Ovary (tissue), 9 donors: ENCODE data around the gene RIN2. TPM values are rescaled to one million over a fixed set of nuclear protein-coding genes. Genes with fewer than 3 reads are reported as not detected.
"Not testable (repeated sequence)": the region's sequence is repeated elsewhere in the genome, so short reads cannot be mapped to it uniquely, and the experiment has no call there.

ENCODE experiments used
- DNase-seq, 5 donors: peaks; one replicate each; pipeline ENCODE4 v3.0.0-alpha.2; 2019 to 2020
- H3K27ac ChIP-seq, 2 donors: fragments of 200-600 bp; one replicate each; pipeline versions ENCODE4 v1.5.1 to v1.8.0; 2019 to 2022
- H3K27me3 ChIP-seq: fragments of 200-600 bp; one replicate; pipeline ENCODE4 v1.8.0; 2022
- H3K36me3 ChIP-seq: fragments of 200-600 bp; sonication (generic); one replicate; pipeline ENCODE4 v1.5.1; 2019
- H3K4me1 ChIP-seq: one replicate; pipeline ENCODE4 v1.8.1; 2013; ENCODE audit warnings: mild to moderate bottlenecking, moderate library complexity; ENCODE audit not compliant: insufficient read depth
- H3K4me3 ChIP-seq: fragments of 200-600 bp; sonication (generic); one replicate; pipeline ENCODE4 v1.5.1; 2017
- H3K9me3 ChIP-seq, 2 donors: fragments of 200-600 bp in 1 of 2; sonication (generic) in 1 of 2; one replicate each; pipeline versions ENCODE4 v1.5.1 to v1.8.1; 2013 to 2019; ENCODE audit warnings: mild to moderate bottlenecking in 1 of 2, moderate library complexity in 1 of 2
- CTCF ChIP-seq, 3 donors: fragments of 450-650 bp in 2 of 3; fragments of 200-600 bp in 1 of 3; IDR thresholded peaks; one replicate each; pipeline versions ENCODE4 v1.5.1 to v1.8.0; 2016 to 2022; ENCODE audit warnings: antibody characterized with exemption in 3 of 3, mild to moderate bottlenecking in 1 of 3
- EP300 ChIP-seq: sonication (generic); formaldehyde crosslinking; IDR thresholded peaks from one replicate; pipeline ENCODE4 v1.6.1; 2017; ENCODE audit warnings: antibody characterized with exemption
- POLR2A ChIP-seq: fragments of 450-650 bp; IDR thresholded peaks from one replicate; pipeline ENCODE4 v1.6.1; 2017; ENCODE audit warnings: antibody characterized with exemption, mild to moderate bottlenecking, moderate library complexity
- WGBS, 3 donors: extraction: QIAGEN DNeasy Blood & Tissue Kit in 1 of 3; methylation state at CpG; one replicate each; pipeline versions ENCODE4 v1.1.5 to v1.1.7; 2013 to 2017; 5-methylcytosine and 5-hydroxymethylcytosine counted together
- intact Hi-C, 4 donors: fragments of 100-400 bp; cut with DNase I; formaldehyde crosslinking; loops; one replicate each; pipeline versions ENCODE4 v1.11.0 to v1.15.1; 2022 to 2023
- polyA plus RNA-seq, 2 donors: library from polyadenylated mRNA; stranded (reverse); fragments of 200-250 nt in 1 of 2; fragments of 350-450 nt in 1 of 2; fragmentation: Illumina TruSeq in 1 of 2; extraction: RNeasy Lipid Tissue Mini Kit (QIAGEN cat#74804) in 1 of 2; gene quantifications; one replicate each; pipeline ENCODE4 v1.2.3, GENCODE V29; 2013 to 2014
- total RNA-seq, 7 donors: library from RNA; depleted of rRNA in 2 of 7; stranded (reverse); fragments of >200 nt in 2 of 7; fragmentation: NEBNext Ultra II Directional in 3 of 7; extraction: Animal tissue kit (Norgen Biotek cat#: 25700) in 3 of 7; gene quantifications; one replicate each; pipeline versions ENCODE4 v1.1.0 to v1.2.4, GENCODE V29; 2016 to 2023
- donor health status: DM: no; HTN: no; CAD: no; lungs with moderate emphysema.
- donor health status: DM: no; HTN: no; CAD: no.
- donor health status: Bipolar disorder and iron deficiency.
- donor health status: DM: yes; HTN: yes; CAD: no.
- donor health status: DM: no; HTN: no; CAD: no.
- donor health status: DM: yes; HTN: yes; CAD: no.

Gene RIN2
- total and polyA plus RNA-seq, 9 donors = 17.5 to 66.4 (median 43.1) TPM

- no peaks in the 10 kb centered on the region for H3K27me3 ChIP-seq
- no peak for DNase-seq
- 82 to 87% (median 84%) methylated on average over 4 of the region's 4 CpGs for WGBS, 3 donors
- intact Hi-C loops = no loop called here
- TF ChIP-seq EP300 (no peak), CTCF (IDR thresholded peaks at IDR 0.05) (no peak), POLR2A (no peak)
- H3K4me1 ChIP-seq = no peaks in the 10 kb centered on the region
- no peaks in the 10 kb centered on the region for H3K36me3 ChIP-seq
- no peak overlapping the region for H3K4me3 ChIP-seq
- H3K9me3 ChIP-seq = no peaks in the 10 kb centered on the region
- no peak overlapping the region for H3K27ac ChIP-seq
Measured at GRCh38 chr20:19750101-19750606, 7.9 kb upstream of the RIN2 start.

GRCh38 chr20:19750907-19751636 lies 7.0 kb upstream of the RIN2 start:
- no peaks in the 10 kb centered on the region for H3K27me3 ChIP-seq
- H3K27ac ChIP-seq = no peak overlapping the region
- no peaks in the 10 kb centered on the region for H3K9me3 ChIP-seq
- no peaks in the 10 kb centered on the region for H3K36me3 ChIP-seq
- intact Hi-C loops = no loop called here
- no peak overlapping the region for H3K4me3 ChIP-seq
- DNase-seq = no peak
- no peaks in the 10 kb centered on the region for H3K4me1 ChIP-seq
- WGBS, 3 donors = 73 to 79% (median 77%) methylated on average over 5 of the region's 5 CpGs
- no peak for TF ChIP-seq CTCF (IDR thresholded peaks at IDR 0.05)

- H3K27me3 ChIP-seq, H3K4me1 ChIP-seq, intact Hi-C loops, DNase-seq, H3K27ac ChIP-seq, H3K36me3 ChIP-seq, H3K4me3 ChIP-seq, H3K9me3 ChIP-seq: not testable (repeated sequence)
- WGBS, 3 donors = 92 to 94% (median 94%) methylated on average over 14 of the region's 14 CpGs
Measured at GRCh38 chr20:19754201-19754600, 3.9 kb upstream of the RIN2 start.

- Histone ChIP-seq H3K9me3 (no peaks in the 10 kb centered on the region), H3K27ac (peak overlapping the region; percentile 74 to 94), H3K36me3 (no peaks in the 10 kb centered on the region), H3K4me3 (peak overlapping the region; percentile 86), H3K27me3 (no peaks in the 10 kb centered on the region), H3K4me1 (peaks cover 5% of the 10 kb centered on the region)
- intact Hi-C loops = no loop called here
- WGBS, 3 donors = 10 to 17% (median 12%) methylated on average over 19 to 22 of the region's 22 CpGs
- TF ChIP-seq CTCF (IDR thresholded peaks at IDR 0.05) (no peak), EP300 (no peak), POLR2A (no peak)
- no peak for DNase-seq
Measured at GRCh38 chr20:19756761-19757486, 1.1 kb upstream of the RIN2 start.
